NAMALWA (cell line): ENCODE data around the gene HOXC10.

Source experiments
- DNase-seq: peaks from one replicate; pipeline ENCODE4 v3.0.0-alpha.2; 2015; ENCODE audit warnings: low spot score

The HOXC10 gene

DNA sequence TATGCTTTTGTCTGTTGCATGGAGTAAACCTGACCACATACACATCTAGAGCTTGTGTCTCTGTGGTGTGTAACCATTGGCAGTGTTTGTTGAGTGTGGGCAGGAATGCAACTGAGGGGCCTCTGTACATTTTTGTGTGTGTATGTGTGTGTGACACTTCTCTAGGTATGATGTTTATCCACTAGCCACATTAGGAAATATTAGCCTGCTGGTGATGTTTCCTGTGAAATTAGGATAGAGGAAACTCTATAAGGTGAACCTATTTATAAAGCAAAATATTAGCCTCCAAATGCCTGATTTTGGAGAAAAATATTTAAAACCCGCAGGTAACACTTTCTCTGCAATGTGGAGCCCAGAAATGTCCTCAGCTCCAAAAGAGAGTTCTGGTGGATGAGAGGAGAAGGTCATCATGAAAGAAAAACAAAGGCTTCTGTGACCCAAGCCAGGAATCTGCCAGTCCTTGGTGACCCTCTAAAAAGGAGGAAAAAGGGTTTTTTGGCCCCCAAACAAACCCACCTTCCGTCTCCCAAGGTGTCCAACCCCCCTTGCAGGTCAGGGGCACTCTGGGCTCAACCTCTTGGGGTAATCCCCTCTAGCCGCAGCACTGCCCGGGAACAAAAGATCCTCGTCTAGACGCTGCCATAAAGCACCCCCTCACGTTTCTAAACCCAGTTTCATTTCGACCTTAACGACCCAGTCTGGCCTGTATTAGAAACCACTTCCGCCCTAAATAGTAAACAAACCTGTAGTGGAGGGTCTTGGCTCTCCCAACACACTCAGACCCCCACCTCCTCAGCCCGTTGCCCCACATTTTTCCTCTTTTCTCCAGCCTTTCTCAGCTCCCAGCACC, 7.1 kb upstream of the HOXC10 start:
- peak; percentile 34 for DNase-seq

DNA sequence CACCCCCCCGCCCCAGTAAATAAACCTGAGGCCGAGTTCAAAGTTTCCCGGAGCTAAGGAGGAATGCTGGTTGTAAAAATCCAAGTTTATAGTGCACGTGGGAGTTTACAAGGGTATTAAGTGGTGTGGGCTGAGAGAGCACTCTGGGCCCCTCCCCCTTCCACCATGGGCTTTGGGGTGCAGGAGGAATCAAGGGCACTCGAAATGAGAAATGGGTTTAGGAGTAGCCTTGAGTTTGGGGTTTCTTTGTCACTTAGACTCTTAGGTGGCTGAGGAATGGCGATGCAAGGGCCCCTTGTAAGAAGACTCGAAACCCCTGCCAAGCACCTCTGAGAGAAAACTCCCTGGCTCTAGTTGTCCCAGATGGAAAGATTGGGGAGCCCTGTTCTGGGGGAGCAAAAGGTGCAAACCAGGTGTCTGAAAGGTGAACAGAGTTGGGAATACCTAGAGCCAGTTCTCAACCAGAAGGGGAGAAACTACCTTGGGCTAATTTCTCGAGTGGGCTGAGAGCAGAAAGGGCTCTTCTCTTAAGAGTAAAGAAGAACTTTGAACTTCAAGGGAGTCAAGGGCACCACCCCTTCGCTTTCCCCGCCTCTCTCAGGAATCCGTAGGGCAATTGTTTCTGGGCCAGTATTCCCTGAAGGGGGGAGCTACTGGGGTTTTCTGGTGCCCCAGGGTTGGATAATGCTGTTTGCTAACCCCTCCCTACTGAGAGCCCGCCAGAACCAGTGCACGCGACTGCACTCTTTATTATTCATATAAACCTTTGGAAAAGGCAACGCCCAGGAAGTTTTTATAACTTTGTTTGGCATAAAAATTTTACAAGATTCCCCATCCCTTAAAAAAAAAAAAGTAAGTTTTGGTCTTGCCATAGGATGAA, 6.2 kb upstream of the HOXC10 start:
- no peak for DNase-seq

DNA sequence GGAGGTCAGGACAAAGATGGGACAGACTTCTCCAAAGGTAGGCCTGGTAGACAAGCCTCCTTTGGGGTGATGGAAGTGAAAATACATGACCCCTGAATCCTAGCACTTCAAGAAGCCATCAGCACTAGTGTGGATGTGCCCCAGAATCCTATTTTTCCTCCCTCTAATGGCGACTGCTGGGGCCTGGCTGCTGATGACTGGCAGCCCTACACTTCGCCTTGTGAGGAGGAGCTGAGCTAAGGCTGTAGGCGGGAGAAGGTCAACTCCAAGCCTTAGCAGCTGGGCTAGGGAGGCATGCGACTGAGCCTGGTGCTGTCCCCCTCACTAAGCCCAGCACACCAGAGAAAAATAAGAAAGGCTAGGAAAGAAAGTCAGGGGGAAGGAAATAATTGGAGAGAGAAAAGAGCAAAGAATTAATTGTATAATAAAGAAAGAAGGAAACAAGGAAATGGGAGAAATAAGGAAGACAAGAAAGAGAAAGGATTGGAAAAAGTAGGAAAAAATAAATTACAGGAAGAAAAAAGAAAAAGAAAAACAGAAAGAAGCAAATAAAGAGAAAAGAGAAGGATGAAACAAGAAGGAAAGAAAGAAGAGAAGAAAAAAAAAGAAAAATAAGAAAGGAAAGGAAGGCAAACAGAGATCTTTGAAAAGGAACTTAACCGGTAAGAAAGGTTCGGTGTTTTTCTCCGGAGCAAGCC, 4.7 kb upstream of the HOXC10 start:
- no peak for DNase-seq

DNA sequence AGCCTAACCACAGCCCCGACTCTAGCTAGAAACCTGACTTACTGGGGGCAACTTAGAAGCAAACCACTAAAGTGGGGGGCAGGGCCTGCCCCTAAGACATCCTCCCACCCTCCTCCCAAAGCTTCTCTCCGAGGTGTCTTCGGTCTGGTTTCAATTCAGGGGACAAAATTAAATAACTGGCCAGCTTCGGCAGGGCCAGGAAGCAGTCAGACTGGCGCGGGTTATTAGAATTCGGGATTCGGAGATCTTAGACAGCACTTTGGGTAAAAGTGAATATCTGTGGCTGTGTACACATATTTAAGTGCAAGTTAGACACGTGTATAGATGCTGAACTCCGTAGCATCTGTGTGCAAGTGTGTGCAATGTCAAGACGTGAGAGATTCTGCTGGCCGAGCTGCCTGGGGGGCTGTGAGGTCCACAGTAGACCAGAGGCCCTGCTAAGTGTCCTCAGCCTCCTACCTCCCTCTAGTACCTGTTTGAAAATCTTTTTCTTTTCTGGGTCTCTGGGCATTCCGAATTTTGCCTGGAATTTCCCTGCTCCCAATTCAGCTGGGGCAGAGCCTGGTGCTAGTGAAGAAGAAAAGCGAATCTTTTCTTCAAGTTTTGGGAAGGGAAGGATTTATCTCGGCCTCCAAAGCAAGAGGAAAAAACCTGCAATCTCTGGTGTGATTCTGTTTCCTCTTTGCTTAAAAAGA, 4.0 kb upstream of the HOXC10 start:
- DNase-seq: no peak

DNA sequence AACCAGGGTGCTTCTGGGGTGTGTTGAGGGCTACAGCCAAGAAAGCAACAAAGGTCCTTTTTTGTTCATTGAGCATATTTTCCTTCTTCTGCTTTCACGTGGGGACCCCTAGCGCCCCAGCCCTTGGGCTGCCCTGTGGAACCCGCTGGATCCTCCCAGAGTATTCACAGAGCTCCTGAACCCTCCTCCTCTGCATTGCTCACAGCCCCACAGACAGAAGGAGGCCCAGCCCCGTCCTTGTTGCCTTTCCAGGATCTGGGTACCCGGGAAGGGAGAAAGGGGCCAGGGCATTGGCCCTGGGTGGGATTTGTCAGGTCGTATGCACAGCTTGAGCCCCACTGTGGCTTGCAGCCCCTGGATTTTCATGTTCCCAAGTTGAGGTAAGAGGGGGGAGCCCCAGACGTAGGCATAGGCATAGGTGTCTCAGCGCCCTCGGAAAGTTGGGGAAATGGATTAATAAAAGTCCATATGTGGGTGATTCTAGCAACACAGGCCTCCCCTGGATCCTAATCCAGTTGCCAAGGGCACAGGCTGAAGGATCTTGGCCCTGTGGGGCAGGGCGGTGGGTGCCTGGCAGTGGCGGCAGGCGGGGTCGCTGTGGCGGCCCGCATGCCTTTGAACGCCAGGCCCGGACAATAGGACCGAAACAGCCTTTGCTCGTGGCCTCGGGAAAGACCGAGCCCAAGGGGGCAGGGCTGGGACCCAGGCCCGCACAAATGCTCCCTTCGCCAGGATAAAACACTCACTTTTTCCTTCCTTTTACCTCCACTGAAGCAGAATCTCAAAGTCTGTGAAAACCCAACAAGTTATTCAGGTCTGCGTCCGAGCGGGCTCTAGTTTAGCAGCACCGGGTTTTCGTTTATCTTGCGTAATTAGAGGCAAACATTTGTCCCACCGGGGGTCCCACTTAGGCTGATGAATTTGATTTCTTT, 3.0 kb upstream of the HOXC10 start:
- DNase-seq: no peak

GRCh38 chr12:53982648-53983567, 2.0 kb upstream of the HOXC10 start:
- no peak for DNase-seq

- no peak for DNase-seq
Measured at GRCh38 chr12:53983568-53983949, 1.4 kb upstream of the HOXC10 start.

DNA sequence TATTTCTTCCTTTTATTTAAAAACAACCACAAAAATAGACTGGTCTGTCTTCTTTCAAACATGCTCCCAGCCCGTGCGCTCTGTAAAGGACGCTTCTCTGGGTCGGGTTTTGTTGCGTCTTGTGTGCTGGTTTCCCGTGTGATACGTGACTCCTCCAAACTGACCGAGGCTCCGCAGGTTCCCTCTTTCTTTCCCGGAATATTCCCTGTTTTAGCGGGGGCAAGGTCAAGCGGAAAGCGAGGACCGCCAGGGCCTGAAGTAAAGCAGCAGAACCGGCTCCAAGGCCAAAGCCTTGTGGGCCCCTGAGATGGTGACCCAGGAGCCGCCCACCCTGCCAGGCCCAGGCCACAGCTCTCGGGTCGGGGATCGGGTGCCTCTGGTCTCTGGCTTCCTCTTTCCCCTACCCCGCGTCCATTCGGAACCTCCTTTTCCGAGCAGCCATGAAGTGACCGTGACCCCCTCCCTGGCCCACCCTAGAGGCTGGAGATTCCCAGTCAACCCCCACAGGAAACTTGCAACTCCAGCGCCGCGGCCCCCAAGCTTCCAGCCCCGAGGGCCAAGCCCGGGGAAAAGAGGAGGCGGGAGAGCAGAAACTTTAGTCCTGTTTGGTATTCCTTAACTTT, 885 bp upstream of the HOXC10 start:
- no peak for DNase-seq

DNA sequence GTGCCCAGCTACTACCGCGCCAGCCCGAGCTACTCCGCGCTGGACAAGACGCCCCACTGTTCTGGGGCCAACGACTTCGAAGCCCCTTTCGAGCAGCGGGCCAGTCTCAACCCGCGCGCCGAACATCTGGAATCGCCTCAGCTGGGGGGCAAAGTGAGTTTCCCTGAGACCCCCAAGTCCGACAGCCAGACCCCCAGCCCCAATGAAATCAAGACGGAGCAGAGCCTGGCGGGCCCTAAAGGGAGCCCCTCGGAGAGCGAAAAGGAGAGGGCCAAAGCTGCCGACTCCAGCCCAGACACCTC, 697 bp downstream of the HOXC10 start:
- DNase-seq: no peak

GRCh38 chr12:53985994-53986685, 1.2 kb downstream of the HOXC10 start:
- no peak for DNase-seq

DNA sequence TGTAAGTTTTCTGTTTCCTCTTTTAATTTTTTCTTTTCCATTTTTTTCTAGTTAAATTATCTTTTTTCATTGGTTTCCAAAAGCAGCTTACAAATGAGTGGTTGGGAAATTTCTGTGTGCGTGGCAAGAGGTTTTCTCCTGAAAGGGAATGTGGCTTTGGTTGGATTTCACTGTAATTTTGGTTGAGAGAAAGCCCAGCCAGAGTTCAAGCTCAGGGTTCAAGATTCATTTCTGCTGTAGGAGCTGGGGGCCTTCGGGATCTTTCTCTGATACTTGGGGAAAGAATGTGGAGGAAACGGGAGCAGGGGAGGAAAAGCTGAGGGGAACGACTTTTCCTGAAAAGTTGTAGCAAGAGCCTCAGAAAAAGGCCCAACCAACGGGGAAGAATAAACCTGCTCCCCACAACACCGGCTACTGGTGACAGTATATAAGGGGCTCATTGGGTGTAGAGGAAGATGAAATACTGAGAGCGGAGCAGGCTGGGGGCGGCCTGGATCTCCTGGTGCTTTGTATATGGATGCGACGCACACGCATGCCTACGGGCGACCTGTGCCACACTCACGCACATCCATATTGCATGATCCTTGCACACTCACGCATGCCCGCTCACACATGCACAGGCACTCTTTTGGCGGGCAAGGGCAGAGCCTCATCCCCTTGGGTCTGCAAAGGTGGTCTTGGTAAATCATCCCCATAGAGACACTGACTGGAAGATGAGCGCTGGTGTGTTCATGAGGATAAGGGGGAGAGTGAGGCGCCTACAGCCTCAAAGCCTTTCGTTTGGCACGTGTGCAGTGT, 1.9 kb downstream of the HOXC10 start:
- no peak for DNase-seq

DNA sequence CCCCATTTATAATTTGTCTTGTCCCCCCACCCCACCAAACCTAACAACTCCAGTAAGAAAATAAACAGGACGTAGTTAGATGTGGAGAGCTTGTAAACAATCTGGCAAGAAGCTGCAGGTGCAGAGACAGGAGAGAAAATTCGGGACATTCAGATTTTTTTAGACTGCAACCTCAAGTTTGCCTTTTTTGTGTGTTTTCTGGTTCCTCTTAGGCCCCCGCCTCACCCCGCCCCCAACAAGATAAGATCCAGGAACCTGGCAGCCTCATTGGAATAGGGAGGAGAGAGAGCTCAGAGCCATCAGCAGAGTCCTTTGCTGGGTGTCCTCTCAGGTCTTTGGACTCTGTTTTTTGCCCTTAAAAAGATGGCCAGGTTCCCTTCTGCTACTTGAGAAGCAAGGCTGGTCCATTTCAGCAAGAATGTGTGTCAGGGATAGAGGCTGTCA, 2.9 kb downstream of the HOXC10 start:
- DNase-seq: no peak

DNA sequence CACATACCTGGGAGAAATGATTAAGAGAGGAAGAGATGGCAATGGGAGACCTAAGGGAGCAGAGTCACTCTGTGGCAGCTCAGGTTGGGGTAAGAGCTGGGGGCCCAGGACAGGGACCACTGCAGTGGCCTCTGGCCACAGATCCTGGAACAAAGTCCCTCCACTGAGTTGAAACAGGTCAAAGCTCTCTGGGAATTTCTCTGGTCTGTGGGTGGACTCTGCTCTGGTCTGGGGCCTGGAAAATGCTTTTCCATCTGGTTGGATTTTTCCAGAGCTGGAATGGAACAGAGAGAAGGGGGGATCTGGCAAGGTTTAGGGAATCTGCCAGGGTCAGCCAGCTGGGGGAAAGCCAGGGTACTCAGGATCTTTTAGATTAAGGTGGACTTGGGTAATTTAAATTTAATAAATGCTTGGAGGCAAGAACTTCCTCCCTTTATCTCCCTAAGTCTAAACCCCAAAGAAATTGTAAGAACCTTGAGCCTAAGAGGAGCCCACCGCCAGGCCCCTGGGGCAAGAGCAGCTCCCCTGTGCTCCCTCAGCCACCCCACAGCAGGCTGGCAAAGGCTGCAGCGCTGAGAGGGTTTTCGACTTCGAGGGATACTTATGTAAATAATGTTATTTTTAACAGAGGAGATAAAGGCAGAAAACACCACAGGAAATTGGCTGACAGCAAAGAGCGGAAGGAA, 3.7 kb downstream of the HOXC10 start:
- no peak for DNase-seq

DNA sequence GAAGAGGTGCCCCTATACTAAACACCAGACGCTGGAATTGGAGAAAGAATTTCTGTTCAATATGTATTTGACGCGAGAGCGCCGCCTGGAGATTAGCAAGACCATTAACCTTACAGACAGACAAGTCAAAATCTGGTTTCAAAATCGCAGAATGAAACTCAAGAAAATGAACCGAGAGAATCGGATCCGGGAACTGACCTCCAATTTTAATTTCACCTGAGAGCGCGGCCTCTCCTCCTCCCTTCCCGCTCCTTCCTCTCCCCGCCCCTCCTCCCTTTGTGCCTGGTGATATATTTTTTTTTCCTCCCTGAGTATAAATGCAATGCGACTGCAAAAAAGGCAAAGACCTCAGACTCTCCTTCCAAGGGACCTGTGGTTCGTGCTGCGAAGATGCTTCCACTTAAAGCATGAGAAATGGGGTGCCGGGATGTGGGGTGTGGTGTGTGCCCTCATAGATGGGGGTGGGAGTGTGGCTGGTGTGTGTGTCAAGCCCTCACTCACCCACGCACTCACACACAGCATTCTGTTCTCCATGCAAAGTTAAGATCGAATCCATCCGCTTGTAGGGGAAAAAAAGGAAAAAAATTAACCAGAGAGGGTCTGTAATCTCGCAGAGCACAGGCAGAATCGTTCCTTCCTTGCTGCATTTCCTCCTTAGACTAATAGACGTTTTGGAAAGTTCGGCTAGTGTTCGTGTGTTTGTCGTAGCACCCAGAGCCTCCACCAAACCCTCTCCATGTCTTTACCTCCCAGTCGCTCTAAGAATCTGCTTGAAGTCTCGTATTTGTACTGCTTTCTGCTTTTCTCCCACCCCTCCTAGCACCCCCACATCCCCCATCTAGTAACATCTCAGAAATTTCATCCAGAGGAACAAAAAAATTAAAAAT, 4.5 kb downstream of the HOXC10 start:
- DNase-seq: peak; percentile 85

DNA sequence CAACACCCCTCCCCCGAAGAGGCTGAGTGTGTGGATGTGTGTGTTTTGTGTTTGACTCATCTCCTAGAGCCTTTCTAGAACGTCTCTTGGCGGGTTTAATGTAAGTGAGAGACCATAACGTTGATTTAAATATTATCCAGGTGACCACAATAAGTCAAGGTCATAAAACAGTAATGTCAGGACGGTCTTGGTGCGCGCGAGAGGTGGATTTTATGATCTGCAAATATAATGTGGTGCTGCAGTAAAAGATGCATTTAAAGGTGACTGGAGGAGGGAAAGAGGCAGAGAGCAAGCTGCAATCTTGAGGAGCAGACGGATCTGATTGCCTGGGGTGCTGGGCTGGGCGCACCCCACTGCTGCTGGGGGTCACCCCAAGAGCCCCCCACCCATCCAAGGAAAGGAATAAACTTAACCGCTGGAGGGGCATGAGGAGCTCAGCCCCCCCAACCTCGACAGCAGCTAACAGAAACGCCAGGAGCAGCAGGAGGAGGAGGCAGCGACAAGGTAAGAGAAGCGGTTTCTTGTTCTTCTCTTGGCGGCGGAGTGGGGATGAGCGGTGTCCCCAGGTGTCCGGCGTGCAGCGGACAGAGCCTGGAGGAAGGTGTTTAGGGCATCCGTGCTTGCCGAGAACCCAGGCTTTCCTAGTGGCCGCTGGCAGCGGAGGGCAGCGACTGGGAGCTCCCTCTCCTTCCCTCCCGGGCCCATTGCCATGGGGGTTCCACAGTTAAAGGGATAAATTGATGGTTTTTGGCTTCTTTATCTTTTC, 5.5 kb downstream of the HOXC10 start:
- no peak for DNase-seq

- DNase-seq: no peak
Measured at GRCh38 chr12:53991077-53991460, 6.1 kb downstream of the HOXC10 start.
